Putamen (tissue), 1 donor: ENCODE results near the gene MTF2.

Experiments
- DNase-seq: peaks from one replicate; pipeline ENCODE4 v3.0.0-alpha.2; 2016; ENCODE audit warnings: low spot score

The MTF2 gene

GRCh38 chr1:93083979-93084378 lies 4.9 kb downstream of the MTF2 start:
- DNase-seq, result no peak

DNA sequence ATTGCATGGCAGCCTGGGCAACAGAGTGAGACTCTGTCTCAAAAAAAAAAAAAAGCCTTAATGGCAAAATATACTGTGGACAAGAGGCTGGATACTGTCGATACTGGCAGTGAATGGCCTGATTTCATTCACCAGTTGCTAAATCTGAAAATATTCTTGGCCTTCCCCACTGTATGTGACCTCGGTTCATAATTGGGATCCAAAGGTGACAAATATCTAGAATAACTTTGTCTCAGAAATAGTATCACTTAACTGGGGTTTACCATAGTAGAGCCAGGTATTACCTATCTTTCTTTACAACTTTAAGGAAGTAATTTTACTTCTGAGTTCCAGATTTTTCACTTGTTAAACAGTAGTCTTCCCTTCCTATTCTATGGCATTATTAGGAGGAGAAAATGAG lies 8.4 kb downstream of the MTF2 start:
- DNase-seq, result no peak

DNA sequence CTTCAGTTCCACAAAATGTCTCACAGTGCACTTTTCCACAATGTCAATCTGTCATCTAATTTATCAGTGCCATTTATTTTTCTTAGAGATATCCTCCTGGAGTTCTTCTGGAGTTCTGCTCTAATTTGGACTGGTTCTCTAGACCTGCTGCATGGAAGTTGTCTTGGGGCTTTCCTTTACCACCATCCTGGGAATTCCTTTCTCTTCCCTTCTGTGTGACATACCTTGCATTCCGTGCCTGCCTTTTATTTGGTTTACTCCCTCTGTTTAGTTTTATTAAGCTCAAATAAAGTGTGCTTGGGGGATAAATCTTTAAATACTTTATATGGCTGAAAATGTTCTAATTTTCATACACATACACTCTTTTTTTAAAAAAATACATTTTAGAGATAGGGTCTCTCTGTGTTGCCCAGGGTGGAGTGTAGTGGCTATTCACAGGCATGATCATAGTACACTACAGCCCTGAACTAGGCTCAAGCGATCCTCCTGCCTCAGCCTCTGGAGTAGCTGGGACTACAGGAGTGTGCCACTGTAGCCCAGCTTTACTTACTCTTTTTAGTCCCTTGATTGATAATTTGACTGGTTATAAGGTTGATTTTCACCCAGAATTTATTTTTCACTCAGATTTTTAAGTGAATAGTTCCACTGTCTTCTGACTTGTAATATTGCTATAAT lies 14.4 kb downstream of the MTF2 start:
- DNase-seq, result no peak

GRCh38 chr1:93095804-93096585 lies 16.9 kb downstream of the MTF2 start:
- no peak for DNase-seq

GRCh38 chr1:93102142-93102541 lies 23.1 kb downstream of the MTF2 start:
- no peak for DNase-seq

GRCh38 chr1:93106226-93106625 lies 27.1 kb downstream of the MTF2 start:
- no peak for DNase-seq

GRCh38 chr1:93107395-93107794 lies 28.3 kb downstream of the MTF2 start:
- DNase-seq, result no peak

- DNase-seq, result no peak
These were observed 29.3 kb downstream of the MTF2 start for GRCh38 chr1:93108335-93108734.

GRCh38 chr1:93109578-93109977 lies 30.5 kb downstream of the MTF2 start:
- no peak for DNase-seq

DNA sequence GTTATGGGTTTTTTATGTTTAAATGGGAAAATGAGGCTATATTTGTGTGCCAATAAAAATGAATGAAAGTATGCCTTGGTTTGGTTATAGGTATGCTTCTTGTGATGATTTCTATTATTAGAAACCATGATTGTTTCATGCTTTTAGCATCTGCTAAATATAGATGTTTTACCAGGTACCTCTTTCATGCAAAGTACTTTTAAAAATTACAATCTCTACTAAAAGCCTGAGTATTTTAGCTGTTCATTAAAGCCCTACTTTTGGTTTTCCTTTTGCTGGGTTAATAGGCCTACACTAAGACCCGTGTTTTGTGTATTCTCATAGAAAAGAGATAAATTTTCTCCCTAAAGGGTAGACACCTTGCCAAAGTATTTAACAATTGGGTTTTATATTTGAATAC lies 32.0 kb downstream of the MTF2 start:
- no peak for DNase-seq

DNA sequence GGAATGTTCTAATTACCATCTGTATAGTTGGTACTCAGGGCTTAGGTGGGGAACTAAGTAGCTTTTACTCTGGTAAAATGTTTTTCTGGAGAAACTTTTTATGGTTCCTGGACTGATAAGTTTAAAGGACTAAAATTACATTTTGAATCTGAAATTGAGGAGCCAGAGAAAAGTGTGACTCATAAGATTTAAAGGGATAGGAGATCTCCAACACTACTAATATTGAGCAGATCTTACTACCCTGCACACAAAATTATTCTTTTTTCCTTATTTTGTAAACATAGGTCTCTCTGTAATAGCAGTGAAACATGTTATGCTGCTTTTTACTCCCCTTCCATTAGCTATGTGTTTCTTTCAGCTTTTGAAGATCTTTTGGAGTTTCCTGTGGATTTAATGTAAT lies 32.5 kb downstream of the MTF2 start:
- DNase-seq, result no peak

GRCh38 chr1:93113127-93113526 lies 34.0 kb downstream of the MTF2 start:
- DNase-seq, result no peak

DNA sequence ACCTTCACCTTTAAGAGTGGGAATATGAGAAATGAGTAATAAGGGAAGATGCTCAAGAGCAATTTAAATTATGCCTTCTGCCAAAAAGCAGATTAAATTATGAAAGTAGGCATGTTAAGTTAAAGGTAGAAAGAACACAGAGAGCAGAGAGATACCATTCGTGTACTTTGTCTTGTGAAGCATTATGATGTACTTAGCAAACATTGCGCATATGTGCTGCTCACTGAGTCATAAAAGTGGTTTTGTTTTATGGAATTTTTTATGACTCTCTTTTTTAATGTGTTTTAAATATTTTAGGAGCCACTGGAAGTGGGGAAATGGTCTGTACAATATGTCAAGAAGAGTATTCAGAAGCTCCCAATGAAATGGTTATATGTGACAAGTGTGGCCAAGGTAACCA lies 35.3 kb downstream of the MTF2 start:
- DNase-seq, result no peak

DNA sequence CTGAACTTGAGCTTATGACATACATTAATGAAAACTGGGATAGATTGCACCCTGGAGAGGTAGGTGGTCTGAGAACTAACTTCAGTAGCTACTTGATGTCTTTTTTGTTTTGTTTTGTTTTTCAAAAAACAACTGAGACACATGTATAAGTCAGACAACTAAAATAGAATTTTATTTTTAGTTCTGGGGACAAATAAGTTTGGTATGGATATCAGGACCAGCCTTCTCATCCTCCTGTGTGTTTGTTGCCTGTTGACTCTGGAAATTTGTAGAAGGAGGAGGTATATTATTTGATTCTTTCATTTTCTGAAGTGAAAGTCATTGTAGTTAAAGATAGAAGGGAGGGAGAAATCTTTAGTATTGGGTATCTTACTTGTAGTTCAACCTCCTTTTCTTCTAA lies 41.5 kb downstream of the MTF2 start:
- no peak for DNase-seq

- no peak for DNase-seq
These were observed 44.2 kb downstream of the MTF2 start for GRCh38 chr1:93123201-93123783.

DNA sequence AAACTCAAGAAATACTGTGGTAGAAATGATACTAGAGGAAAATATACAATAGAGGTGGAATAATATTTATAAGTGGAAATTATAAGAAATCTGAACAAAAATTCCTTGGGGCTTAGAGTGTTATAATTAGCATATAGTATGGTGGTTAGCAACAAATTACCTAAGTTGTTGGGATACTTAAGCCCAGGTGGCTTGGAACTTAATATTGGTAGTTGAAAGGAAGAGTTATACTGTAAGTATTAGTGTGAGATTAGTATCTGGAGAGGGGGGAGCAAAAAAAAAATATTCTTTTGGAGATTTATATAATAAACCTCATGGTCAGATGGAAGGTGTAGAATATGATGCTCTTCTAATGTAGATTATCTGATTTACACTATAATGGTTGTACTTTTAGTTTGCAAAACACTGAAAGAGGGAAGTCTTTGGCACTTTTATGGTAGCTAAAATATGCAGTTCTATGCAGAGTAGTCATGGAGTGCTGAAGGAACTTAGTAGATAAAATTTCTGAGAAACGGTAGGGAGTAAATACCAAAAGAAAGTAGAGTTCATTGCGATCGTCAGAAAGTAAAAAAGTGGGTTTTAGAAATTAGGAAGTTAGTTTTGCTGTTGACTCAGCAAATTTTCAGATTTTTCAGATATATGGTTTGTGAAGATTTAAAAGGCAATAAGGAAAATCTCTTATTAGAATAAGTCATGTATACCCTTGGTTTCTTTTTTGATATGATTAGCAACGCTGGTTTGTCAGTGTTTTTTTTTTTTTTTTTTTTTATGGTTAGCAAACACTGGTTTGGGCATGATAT lies 45.7 kb downstream of the MTF2 start:
- DNase-seq, result no peak

DNA sequence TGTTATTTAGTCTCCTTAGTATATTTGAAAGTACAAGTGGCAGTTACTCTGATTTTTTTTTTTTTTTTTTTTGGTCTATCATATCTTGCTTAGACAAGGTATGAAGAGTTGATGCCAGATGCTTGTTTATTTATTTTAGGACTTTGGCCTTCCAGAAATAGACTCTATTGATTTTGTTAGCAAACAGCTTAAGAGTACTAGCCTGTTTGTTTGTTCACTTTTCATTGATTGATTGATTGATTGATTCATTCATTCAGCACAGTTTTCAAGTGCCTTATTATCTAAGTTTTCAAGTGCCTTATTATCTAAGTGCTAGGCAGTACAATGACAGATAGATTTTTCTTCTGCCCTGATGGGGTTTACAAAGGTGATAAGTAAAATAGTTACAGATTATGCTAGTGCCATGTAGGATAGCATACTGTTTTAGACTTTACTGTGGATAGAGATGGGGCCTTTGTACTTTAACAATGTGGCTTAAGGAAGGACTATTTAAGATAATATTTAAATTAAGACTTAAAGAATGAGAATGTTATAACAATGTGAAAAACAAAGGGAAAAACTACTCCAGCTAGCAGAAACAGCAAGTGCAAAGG lies 50.5 kb downstream of the MTF2 start:
- DNase-seq, result no peak

- DNase-seq, result no peak
These were observed 53.6 kb downstream of the MTF2 start for GRCh38 chr1:93132638-93133037.

DNA sequence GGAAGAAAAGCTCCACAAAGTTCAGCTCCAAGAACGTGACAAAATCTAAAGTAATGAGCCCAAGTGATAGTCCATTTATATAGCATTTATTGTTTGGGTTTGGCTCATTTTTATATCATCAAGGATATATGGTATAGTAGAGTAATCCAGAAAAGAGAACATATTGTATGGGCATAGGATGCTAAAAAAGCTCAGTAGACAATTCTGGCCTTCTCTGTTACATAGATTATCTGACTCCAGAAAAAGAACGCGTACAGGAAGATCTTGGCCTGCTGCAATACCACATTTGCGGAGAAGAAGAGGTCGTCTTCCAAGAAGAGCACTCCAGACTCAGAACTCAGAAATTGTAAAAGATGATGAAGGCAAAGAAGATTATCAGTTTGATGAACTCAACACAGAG lies 57.4 kb downstream of the MTF2 start:
- DNase-seq, result no peak

- DNase-seq, result no peak
These were observed 58.7 kb downstream of the MTF2 start for GRCh38 chr1:93137604-93138292.

DNA sequence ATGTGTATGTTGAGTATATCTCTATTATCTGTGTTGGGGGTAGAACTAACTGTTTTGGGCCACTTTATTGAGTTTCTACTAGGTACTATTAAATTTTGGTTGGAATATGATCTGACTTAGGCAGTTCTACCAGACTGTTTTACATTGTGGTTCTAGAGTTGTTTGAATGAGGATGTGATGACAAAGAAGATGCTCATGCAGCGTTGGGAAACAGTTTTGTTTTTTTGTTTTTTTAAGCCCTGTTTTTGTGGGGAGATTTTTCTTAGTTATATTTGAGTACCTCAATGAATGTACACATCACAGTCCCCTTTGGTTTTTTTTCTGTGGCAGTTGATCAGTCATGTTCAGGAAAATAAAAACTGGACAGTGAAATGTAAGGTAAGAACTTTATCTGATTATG lies 61.0 kb downstream of the MTF2 start:
- DNase-seq, result no peak

DNA sequence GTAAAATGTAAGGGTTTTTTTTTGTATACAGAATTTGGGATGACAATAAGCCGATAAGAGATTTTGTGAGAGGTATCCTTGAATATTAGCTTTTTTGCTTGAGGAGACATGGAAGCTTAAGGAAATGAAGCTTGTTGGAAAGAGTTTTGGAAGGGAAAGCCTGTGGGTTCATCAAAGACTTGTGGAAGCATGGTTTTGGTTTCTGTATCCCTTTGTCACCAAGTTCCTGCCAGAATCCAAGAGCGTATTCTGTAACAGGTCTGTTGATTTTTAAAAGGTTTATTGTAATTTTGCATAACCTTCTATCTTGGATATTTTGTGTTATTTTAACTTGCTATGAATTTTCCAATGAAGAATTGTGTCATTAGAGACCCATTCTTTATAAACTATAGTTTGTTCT lies 63.1 kb downstream of the MTF2 start:
- DNase-seq, result no peak
